ENCODE measurements around the gene PLSCR4.
"Not testable (repeated sequence)": the region's sequence is repeated elsewhere in the genome, so short reads cannot be mapped to it uniquely, and the experiment has no call there.

Gene PLSCR4

GRCh38 chr3:146246526-146246925 lies 4.4 kb downstream of the PLSCR4 start:
- DNase-seq (ENCODE audit: low spot score), result no peak

- no peak for DNase-seq (ENCODE audit: low spot score)
Measured at GRCh38 chr3:146243559-146243958, 7.3 kb downstream of the PLSCR4 start.

- no peak for DNase-seq (ENCODE audit: low spot score)
Measured at GRCh38 chr3:146241523-146242240, 9.2 kb downstream of the PLSCR4 start.

GRCh38 chr3:146233487-146233886 lies 17.4 kb downstream of the PLSCR4 start:
- DNase-seq (ENCODE audit: low spot score), result no peak

- DNase-seq (ENCODE audit: low spot score), result no peak
Measured at GRCh38 chr3:146227486-146227885, 23.4 kb downstream of the PLSCR4 start.

- no peak for DNase-seq (ENCODE audit: low spot score)
Measured at GRCh38 chr3:146226881-146227280, 24.0 kb downstream of the PLSCR4 start.

- not testable (repeated sequence) for DNase-seq (ENCODE audit: low spot score)
Measured at GRCh38 chr3:146225458-146225857, 25.4 kb downstream of the PLSCR4 start.

GRCh38 chr3:146223401-146224373 lies 27.2 kb downstream of the PLSCR4 start:
- no peak for DNase-seq (ENCODE audit: low spot score)

- no peak for DNase-seq (ENCODE audit: low spot score)
Measured at GRCh38 chr3:146222204-146223046, 28.5 kb downstream of the PLSCR4 start.

GRCh38 chr3:146221276-146221675 lies 29.6 kb downstream of the PLSCR4 start:
- no peak for DNase-seq (ENCODE audit: low spot score)

GRCh38 chr3:146218880-146219866 lies 31.7 kb downstream of the PLSCR4 start:
- DNase-seq (ENCODE audit: low spot score), result no peak

GRCh38 chr3:146217324-146217723 lies 33.6 kb downstream of the PLSCR4 start:
- no peak for DNase-seq (ENCODE audit: low spot score)

GRCh38 chr3:146214493-146214892 lies 36.4 kb downstream of the PLSCR4 start:
- no peak for DNase-seq (ENCODE audit: low spot score)

- no peak for DNase-seq (ENCODE audit: low spot score)
Measured at GRCh38 chr3:146209371-146209770, 41.5 kb downstream of the PLSCR4 start.

GRCh38 chr3:146203776-146204175 lies 47.1 kb downstream of the PLSCR4 start:
- DNase-seq (ENCODE audit: low spot score), result no peak

GRCh38 chr3:146200461-146201220 lies 50.3 kb downstream of the PLSCR4 start:
- no peak for DNase-seq (ENCODE audit: low spot score)

- DNase-seq (ENCODE audit: low spot score), result no peak
Measured at GRCh38 chr3:146199762-146200161, 51.1 kb downstream of the PLSCR4 start.

- DNase-seq (ENCODE audit: low spot score), result no peak
Measured at GRCh38 chr3:146196789-146197188, 54.1 kb downstream of the PLSCR4 start.

GRCh38 chr3:146195605-146196004 lies 55.3 kb downstream of the PLSCR4 start:
- no peak for DNase-seq (ENCODE audit: low spot score)

GRCh38 chr3:146195030-146195429 lies 55.9 kb downstream of the PLSCR4 start:
- DNase-seq (ENCODE audit: low spot score), result no peak
